ENCODE results near the gene POMT2. TPM values are rescaled to one million over a fixed set of nuclear protein-coding genes. Genes with fewer than 3 reads are reported as not detected.

Gene POMT2
- polyA plus RNA-seq, 1 of the 3 experiments (the other 2 are of a cell fraction): 19.9 TPM

DNA sequence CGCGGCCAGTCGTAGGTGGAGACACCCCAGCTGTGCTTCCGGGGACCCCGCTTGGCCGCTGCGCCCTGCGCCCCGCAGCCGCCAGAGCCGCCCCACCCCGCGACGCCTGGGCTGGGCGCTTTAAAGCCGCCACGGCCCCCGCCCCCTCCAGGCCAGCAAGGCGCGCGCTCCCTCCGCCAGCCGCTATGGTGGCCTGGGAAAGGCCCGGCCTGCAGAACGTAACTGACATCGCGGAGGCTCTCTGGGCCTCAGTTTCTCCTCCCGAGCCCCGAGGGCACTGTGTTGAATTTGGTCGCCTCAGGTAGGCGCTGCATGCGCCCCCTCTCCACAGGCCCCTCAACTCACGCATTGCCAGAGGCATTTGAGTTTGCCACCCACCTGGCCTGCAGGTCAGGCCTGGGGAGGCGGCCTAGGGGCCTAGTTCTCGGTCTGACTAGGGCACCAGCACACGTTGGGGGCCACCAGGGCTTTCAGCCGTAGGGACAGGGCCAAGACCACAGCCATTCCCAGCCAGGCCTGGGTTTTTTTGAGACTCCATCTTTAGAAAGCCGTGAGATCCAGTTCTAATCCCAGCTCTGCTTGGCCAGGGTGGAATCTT is 49.5 kb downstream of the POMT2 start, which contains the start of gene NGB:
NGB (minus strand) TSS at position 94 of the 598 bp plus-strand sequence. CDS start 269 bp downstream, outside the sequence.
- Histone ChIP-seq H3K9me3 (no peaks in the 10 kb centered on the region), H3K27ac (ENCODE audit: low read depth in 2 of 2, low read length in 1 of 2) (no peak within 1 kb of the TSS), H3K4me1 (ENCODE audit: control insufficient read depth in 1 of 2, insufficient read depth in 2 of 2, low read depth in 1 of 2, low read length in 1 of 2) (peaks cover 0 to 14% of the 10 kb centered on the region in 2 experiments; a peak in 1 of 4 replicates), H3F3A (replicated peaks; ENCODE audit: insufficient read depth) (no peaks in the 10 kb centered on the region), H3K36me3 (replicated peaks in 1 of 2; ENCODE audit: control insufficient read depth in 1 of 2, insufficient read depth in 2 of 2, low read length in 1 of 2) (peaks cover 0 to 3% of the 10 kb centered on the region in 2 experiments), H3K4me2 (no peak within 1 kb of the TSS), H3K9ac (no peak within 1 kb of the TSS), H2AFZ (ENCODE audit: low read depth) (no peak within 1 kb of the TSS), H3K4me3 (ENCODE audit: low read depth in 2 of 2, low read length in 1 of 2) (peak within 1 kb of the TSS in 1 of 2 experiments; percentile 14; a peak in 1 of 4 replicates), H3K79me2 (ENCODE audit: insufficient read depth) (no peaks in the 10 kb centered on the region), H3K9me2 (no peaks in the 10 kb centered on the region), H3K27me3 (ENCODE audit: insufficient read depth) (peaks cover 27% of the 10 kb centered on the region), H4K20me1 (ENCODE audit: insufficient read depth) (no peaks in the 10 kb centered on the region)
- CTCF ChIA-PET: interaction anchor here (1.4 kb wide), 1 partner anchor 45 kb away, joined by 3 read pairs; no protein-coding TSS in a partner anchor
- DNase-seq: peak; percentile 71
- POLR2A ChIA-PET: no interaction called here
- WGBS (ENCODE audit: low lambda C conversion rate): 46% methylated on average over 19 of the region's 38 CpGs
- TF ChIP-seq CHD2 (IDR thresholded peaks at IDR 0.05; ENCODE audit: low read length, partially characterized antibody) (no peak), MEF2A (IDR thresholded peaks at IDR 0.05; ENCODE audit: borderline replicate concordance, low read depth) (no peak), NRF1 (IDR thresholded peaks at IDR 0.05; ENCODE audit: low read depth, low read length) (no peak), MAX (IDR thresholded peaks at IDR 0.05; ENCODE audit: low read depth) (no peak), RFX5 (IDR thresholded peaks at IDR 0.05; ENCODE audit: low read length) (no peak), SIN3A (IDR thresholded peaks at IDR 0.05; ENCODE audit: borderline replicate concordance, low read depth, low read length) (no peak), SMC3 (IDR thresholded peaks at IDR 0.05; ENCODE audit: low read depth, low read length) (no peak), JUND (IDR thresholded peaks at IDR 0.05) (no peak), FOSL2 (IDR thresholded peaks at IDR 0.05; ENCODE audit: borderline replicate concordance, low read depth) (no peak), REST (IDR thresholded peaks at IDR 0.05; ENCODE audit: low read depth, low read length) (no peak), CTCF (IDR thresholded peaks at IDR 0.05) (no peak), IRF3 (IDR thresholded peaks at IDR 0.05; ENCODE audit: low read depth, low read length) (no peak), NFIC (IDR thresholded peaks at IDR 0.05; ENCODE audit: borderline replicate concordance) (no peak), YY1 (IDR thresholded peaks at IDR 0.05; ENCODE audit: low read depth) (no peak), TEAD4 (IDR thresholded peaks at IDR 0.05; ENCODE audit: borderline replicate concordance, insufficient read depth) (no peak), RXRA (IDR thresholded peaks at IDR 0.05; ENCODE audit: borderline replicate concordance, low read depth) (no peak), RAD21 (IDR thresholded peaks at IDR 0.05; ENCODE audit: low read length) (no peak), TAF1 (IDR thresholded peaks at IDR 0.05; ENCODE audit: borderline replicate concordance, low read depth, low read length) (no peak), GABPA (IDR thresholded peaks at IDR 0.05; ENCODE audit: low read depth) (no peak)
- TF ChIP-seq, protein P1, sequence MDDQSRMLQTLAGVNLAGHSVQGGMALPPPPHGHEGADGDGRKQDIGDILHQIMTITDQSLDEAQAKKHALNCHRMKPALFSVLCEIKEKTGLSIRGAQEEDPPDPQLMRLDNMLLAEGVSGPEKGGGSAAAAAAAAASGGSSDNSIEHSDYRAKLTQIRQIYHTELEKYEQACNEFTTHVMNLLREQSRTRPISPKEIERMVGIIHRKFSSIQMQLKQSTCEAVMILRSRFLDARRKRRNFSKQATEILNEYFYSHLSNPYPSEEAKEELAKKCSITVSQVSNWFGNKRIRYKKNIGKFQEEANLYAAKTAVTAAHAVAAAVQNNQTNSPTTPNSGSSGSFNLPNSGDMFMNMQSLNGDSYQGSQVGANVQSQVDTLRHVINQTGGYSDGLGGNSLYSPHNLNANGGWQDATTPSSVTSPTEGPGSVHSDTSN (IDR thresholded peaks at IDR 0.05): no peak

Data from SK-N-SH (cell line).